Esophagus muscularis mucosa (tissue), 4 donors: ENCODE data around the gene KCNMB2.

Experiments
- CTCF ChIP-seq, 3 experiments: fragments of 200-600 bp in 2 of 3; fragments of 450-650 bp in 1 of 3; sonication (generic) in 2 of 3; IDR thresholded peaks; one replicate each; pipeline ENCODE4 v1.5.1; 2017 to 2019; ENCODE audit warnings: antibody characterized with exemption in 3 of 3, mild to moderate bottlenecking in 2 of 3, moderate library complexity in 1 of 3
- EP300 ChIP-seq: sonication (generic); formaldehyde crosslinking; IDR thresholded peaks from one replicate; pipeline ENCODE4 v1.6.1; 2017; ENCODE audit warnings: antibody characterized with exemption
- POLR2A ChIP-seq: fragments of 450-650 bp; IDR thresholded peaks from one replicate; pipeline ENCODE4 v1.6.1; 2017; ENCODE audit warnings: antibody characterized with exemption, moderate library complexity, mild to moderate bottlenecking, low read depth
- POLR2AphosphoS5 ChIP-seq, 2 donors: sonication (generic); formaldehyde crosslinking; IDR thresholded peaks; one replicate each; pipeline ENCODE4 v1.6.1; 2017; ENCODE audit warnings: antibody characterized with exemption in 2 of 2

GRCh38 chr3:178712247-178712646 is 176.0 kb downstream of the KCNMB2 start:
- no peak for TF ChIP-seq POLR2A
- TF ChIP-seq EP300 = no peak
- no peak for TF ChIP-seq CTCF (IDR thresholded peaks at IDR 0.05)
- TF ChIP-seq POLR2AphosphoS5 (IDR thresholded peaks at IDR 0.05) = no peak
